Natural killer cell (primary cell): ENCODE results near the gene NUDT15. TPM values are rescaled to one million over a fixed set of nuclear protein-coding genes. Genes with fewer than 3 reads are reported as not detected.

Experiments
- ATAC-seq, 3 donors: fragments of 150-1000 bp in 2 of 3; fragments of 200-7000 bp in 1 of 3; cut with Tn5 transposase; 1 replicate in 1 of 3; 2 replicates in 2 of 3; pipeline ENCODE4 v1.10.0; 2021; ENCODE audit warnings: mild to moderate bottlenecking in 2 of 3, moderate library complexity in 2 of 3
- DNase-seq, 2 donors: peaks; one replicate each; pipeline versions ENCODE4 v3.0.0 to v3.0.0-alpha.2; 2013 to 2021; ENCODE audit warnings: mixed read lengths in 1 of 2
- H3K27ac ChIP-seq: one replicate; pipeline ENCODE4 v1.5.1; 2013; ENCODE audit warnings: mild to moderate bottlenecking, low read length
- H3K27me3 ChIP-seq: one replicate; pipeline ENCODE4 v1.6.1; 2013; ENCODE audit warnings: low read length; ENCODE audit not compliant: control insufficient read depth, insufficient read depth
- H3K36me3 ChIP-seq: one replicate; pipeline ENCODE4 v1.6.1; 2013; ENCODE audit warnings: low read length; ENCODE audit not compliant: control insufficient read depth, insufficient read depth
- H3K4me1 ChIP-seq: one replicate; pipeline ENCODE4 v1.6.1; 2013; ENCODE audit warnings: low read length; ENCODE audit not compliant: control insufficient read depth, insufficient read depth
- H3K4me3 ChIP-seq: one replicate; pipeline ENCODE4 v1.5.1; 2013; ENCODE audit warnings: low read length
- H3K9me3 ChIP-seq: one replicate; pipeline ENCODE4 v1.6.1; 2013; ENCODE audit warnings: low read length; ENCODE audit not compliant: control insufficient read depth, insufficient read depth
- H3K27ac Mint-ChIP-seq, 2 donors: one replicate each; pipeline ENCODE4 v1.8.0; 2022; ENCODE audit warnings: mild to moderate bottlenecking in 2 of 2, mixed read lengths in 2 of 2, moderate library complexity in 1 of 2
- H3K27me3 Mint-ChIP-seq, 2 donors: one replicate each; pipeline ENCODE4 v1.8.0; 2022; ENCODE audit warnings: low read depth in 2 of 2, mixed read lengths in 2 of 2
- H3K36me3 Mint-ChIP-seq: one replicate; pipeline ENCODE4 v1.8.0; 2022; ENCODE audit warnings: mixed read lengths
- H3K4me1 Mint-ChIP-seq, 2 donors: one replicate each; pipeline ENCODE4 v1.8.0; 2022; ENCODE audit warnings: mixed read lengths in 2 of 2
- H3K4me3 Mint-ChIP-seq: one replicate; pipeline ENCODE4 v1.8.0; 2022; ENCODE audit warnings: mild to moderate bottlenecking, moderate library complexity, mixed read lengths
- H3K9me3 Mint-ChIP-seq, 2 donors: one replicate each; pipeline ENCODE4 v1.8.0; 2022; ENCODE audit warnings: mixed read lengths in 2 of 2
- CTCF ChIP-seq: fragments of 200-600 bp; IDR thresholded peaks from one replicate; pipeline ENCODE4 v1.8.0; 2022; ENCODE audit warnings: antibody characterized with exemption
- WGBS: methylation state at CpG from one replicate; pipeline ENCODE4 v1.1.7; 2013; ENCODE audit warnings: missing lambda C conversion rate; ENCODE audit not compliant: insufficient coverage; 5-methylcytosine and 5-hydroxymethylcytosine counted together
- intact Hi-C: fragments of 100-400 bp; cut with micrococcal nuclease; formaldehyde crosslinking; loops from one replicate; pipeline ENCODE4 v1.14.2; 2022
- total RNA-seq, 4 donors: library from RNA; stranded (reverse); fragments of 120-200 nt in 1 of 4; gene quantifications; one replicate each; pipeline versions ENCODE4 v1.2.3 to v1.2.4, GENCODE V29; 2013 to 2022

The NUDT15 gene
- total RNA-seq, 3 donors from 2014 or later (not counting 1 experiment from before 2014, with no cell fraction given): 6.4 to 7.5 (median 6.5) TPM

GRCh38 chr13:48014359-48014758, 23.2 kb upstream of the NUDT15 start:
- H3K4me1 Mint-ChIP-seq: no peaks in the 10 kb centered on the region
- DNase-seq: no peak
- WGBS: 95% methylated on average over 2 of the region's 2 CpGs
- no peaks in the 10 kb centered on the region for H3K4me1 ChIP-seq
- no peak overlapping the region for H3K27ac ChIP-seq
- no peaks in the 10 kb centered on the region for H3K27me3 ChIP-seq
- no peak for ATAC-seq
- no peak overlapping the region for H3K27ac Mint-ChIP-seq
- H3K9me3 Mint-ChIP-seq: no peaks in the 10 kb centered on the region
- no peaks in the 10 kb centered on the region for H3K36me3 Mint-ChIP-seq
- no peak for TF ChIP-seq CTCF
- H3K36me3 ChIP-seq: no peaks in the 10 kb centered on the region
- H3K4me3 Mint-ChIP-seq: no peak overlapping the region
- intact Hi-C loops: no loop called here
- no peaks in the 10 kb centered on the region for H3K27me3 Mint-ChIP-seq
- H3K9me3 ChIP-seq: no peaks in the 10 kb centered on the region
- H3K4me3 ChIP-seq: no peak overlapping the region

DNA sequence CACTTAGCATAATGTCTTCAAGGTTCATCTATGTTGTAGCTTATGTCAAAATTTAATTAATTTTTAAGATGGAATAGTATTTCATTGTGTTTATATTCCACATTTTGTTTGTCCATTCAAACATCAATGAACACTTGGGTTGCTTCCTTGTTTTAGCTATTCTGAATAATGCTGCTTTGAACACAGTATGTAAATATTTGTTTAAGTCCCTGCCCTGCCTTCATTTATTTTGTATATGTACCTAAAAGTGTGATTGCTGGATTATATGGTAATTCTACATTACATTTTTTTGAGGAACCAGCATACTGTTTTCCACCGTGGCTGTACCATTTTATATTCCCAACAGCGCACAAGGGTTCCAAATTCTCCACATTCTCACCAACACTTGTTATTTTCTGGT, 18.9 kb upstream of the NUDT15 start:
- Histone ChIP-seq H3K4me1 (no peaks in the 10 kb centered on the region), H3K4me3 (no peak overlapping the region), H3K9me3 (no peaks in the 10 kb centered on the region), H3K36me3 (no peaks in the 10 kb centered on the region), H3K27me3 (no peaks in the 10 kb centered on the region), H3K27ac (no peak overlapping the region)
- no CpG with 5 or more reads among the region's 2 CpGs for WGBS
- no peak for DNase-seq
- no peak for TF ChIP-seq CTCF
- Mint-ChIP-seq H3K27me3 (no peaks in the 10 kb centered on the region), H3K9me3 (no peaks in the 10 kb centered on the region), H3K4me3 (no peak overlapping the region), H3K4me1 (no peaks in the 10 kb centered on the region), H3K36me3 (no peaks in the 10 kb centered on the region), H3K27ac (no peak overlapping the region)
- intact Hi-C loops: no loop called here
- ATAC-seq: no peak

GRCh38 chr13:48019796-48020195, 17.7 kb upstream of the NUDT15 start:
- Mint-ChIP-seq H3K9me3 (no peaks in the 10 kb centered on the region), H3K4me3 (no peak overlapping the region), H3K27me3 (no peaks in the 10 kb centered on the region), H3K36me3 (no peaks in the 10 kb centered on the region), H3K4me1 (no peaks in the 10 kb centered on the region), H3K27ac (no peak overlapping the region)
- H3K36me3 ChIP-seq: no peaks in the 10 kb centered on the region
- no peaks in the 10 kb centered on the region for H3K4me1 ChIP-seq
- H3K27ac ChIP-seq: no peak overlapping the region
- no peak for TF ChIP-seq CTCF
- no peak for ATAC-seq
- no peaks in the 10 kb centered on the region for H3K9me3 ChIP-seq
- no peak overlapping the region for H3K4me3 ChIP-seq
- no peak for DNase-seq
- 82% methylated on average over 1 of the region's 1 CpG for WGBS
- no peaks in the 10 kb centered on the region for H3K27me3 ChIP-seq
- intact Hi-C loops: no loop called here

DNA sequence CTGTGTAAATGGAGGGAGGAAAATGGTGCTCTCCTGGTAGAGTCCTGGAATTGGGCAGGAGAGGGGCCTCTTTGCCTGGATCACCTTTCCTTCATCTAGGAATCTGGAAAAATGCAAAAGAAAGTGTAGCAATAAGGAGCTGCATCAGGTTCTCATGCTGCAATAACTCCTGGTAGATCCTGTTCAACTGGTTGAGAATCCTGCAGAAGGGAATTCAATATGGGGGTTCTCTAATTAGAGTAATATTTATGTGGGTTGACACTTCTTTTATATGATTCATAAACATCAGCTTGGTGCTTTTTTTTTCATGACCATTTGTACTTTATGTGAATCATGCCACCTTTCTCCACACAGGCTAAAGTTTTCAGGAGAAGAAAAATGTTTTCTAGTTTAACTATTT, 9.5 kb upstream of the NUDT15 start:
- H3K4me3 Mint-ChIP-seq: no peak overlapping the region
- no peak overlapping the region for H3K4me3 ChIP-seq
- ATAC-seq: no peak
- H3K27ac ChIP-seq: no peak overlapping the region
- H3K27ac Mint-ChIP-seq: no peak overlapping the region
- H3K4me1 ChIP-seq: no peaks in the 10 kb centered on the region
- no peaks in the 10 kb centered on the region for H3K36me3 ChIP-seq
- H3K27me3 Mint-ChIP-seq: no peaks in the 10 kb centered on the region
- H3K36me3 Mint-ChIP-seq: peaks cover 17% of the 10 kb centered on the region
- intact Hi-C loops: no loop called here
- DNase-seq: no peak
- H3K9me3 ChIP-seq: peaks cover 11% of the 10 kb centered on the region
- H3K9me3 Mint-ChIP-seq: no peaks in the 10 kb centered on the region
- no peaks in the 10 kb centered on the region for H3K27me3 ChIP-seq
- H3K4me1 Mint-ChIP-seq: no peaks in the 10 kb centered on the region
- no peak for TF ChIP-seq CTCF
